ENCODE data around the gene MSANTD1.

Gene MSANTD1

GRCh38 chr4:3205995-3206394 lies 43.0 kb upstream of the MSANTD1 start:
- ATAC-seq = no peak
- TF ChIP-seq BACH2 (CRISPR knock-in tag; IDR thresholded peaks at IDR 0.05; ENCODE audit: borderline replicate concordance) (no peak), CREB5 (CRISPR knock-in tag; IDR thresholded peaks at IDR 0.05; ENCODE audit: low read depth) (no peak), ZFP3 (CRISPR knock-in tag; IDR thresholded peaks at IDR 0.05) (no peak), RARB (CRISPR knock-in tag; IDR thresholded peaks at IDR 0.05) (no peak), ZFP30 (CRISPR knock-in tag; IDR thresholded peaks at IDR 0.05) (no peak), TOX (CRISPR knock-in tag; IDR thresholded peaks at IDR 0.05; ENCODE audit: borderline replicate concordance) (no peak), TCF4 (CRISPR knock-in tag; IDR thresholded peaks at IDR 0.05; ENCODE audit: borderline replicate concordance) (no peak), ZNF565 (CRISPR knock-in tag; conservative IDR thresholded peaks at IDR 0.05; ENCODE audit: low read depth) (no peak), SNAI2 (CRISPR knock-in tag; IDR thresholded peaks at IDR 0.05) (no peak), ARNTL (CRISPR knock-in tag; IDR thresholded peaks at IDR 0.05; ENCODE audit: borderline replicate concordance, low read depth) (no peak), ESRRG (CRISPR knock-in tag; IDR thresholded peaks at IDR 0.05) (no peak), PATZ1 (CRISPR knock-in tag; IDR thresholded peaks at IDR 0.05; ENCODE audit: borderline replicate concordance) (no peak)

GRCh38 chr4:3206439-3207100 lies 42.4 kb upstream of the MSANTD1 start:
- no peak for ATAC-seq
- TF ChIP-seq ZFP30 (CRISPR knock-in tag; IDR thresholded peaks at IDR 0.05) = no peak
- TF ChIP-seq ISL1 (CRISPR knock-in tag; IDR thresholded peaks at IDR 0.05) = no peak
- TF ChIP-seq SNAI2 (CRISPR knock-in tag; IDR thresholded peaks at IDR 0.05) = no peak
- TF ChIP-seq ZC3H10 (CRISPR knock-in tag; IDR thresholded peaks at IDR 0.05) = no peak
- no peak for TF ChIP-seq BACH2 (CRISPR knock-in tag; IDR thresholded peaks at IDR 0.05; ENCODE audit: borderline replicate concordance)
- no peak for TF ChIP-seq TCF4 (CRISPR knock-in tag; IDR thresholded peaks at IDR 0.05; ENCODE audit: borderline replicate concordance)
- TF ChIP-seq ZNF565 (CRISPR knock-in tag; conservative IDR thresholded peaks at IDR 0.05; ENCODE audit: low read depth) = no peak
- TF ChIP-seq OSR1 (CRISPR knock-in tag; IDR thresholded peaks at IDR 0.05) = no peak
- no peak for TF ChIP-seq ZNF70 (CRISPR knock-in tag; IDR thresholded peaks at IDR 0.05)
- TF ChIP-seq ARNTL (CRISPR knock-in tag; IDR thresholded peaks at IDR 0.05; ENCODE audit: borderline replicate concordance, low read depth) = no peak
- no peak for TF ChIP-seq RARB (CRISPR knock-in tag; IDR thresholded peaks at IDR 0.05)
- no peak for TF ChIP-seq PPARA (CRISPR knock-in tag; IDR thresholded peaks at IDR 0.05; ENCODE audit: borderline replicate concordance)
- no peak for TF ChIP-seq ESRRG (CRISPR knock-in tag; IDR thresholded peaks at IDR 0.05)

- peak; percentile 53; the same call in 1 of the 3 replicates for ATAC-seq
- no peak for TF ChIP-seq PATZ1 (CRISPR knock-in tag; IDR thresholded peaks at IDR 0.05; ENCODE audit: borderline replicate concordance)
- TF ChIP-seq ZC3H10 (CRISPR knock-in tag; IDR thresholded peaks at IDR 0.05) = no peak
- no peak for TF ChIP-seq ZNF70 (CRISPR knock-in tag; IDR thresholded peaks at IDR 0.05)
- no peak for TF ChIP-seq ZFP3 (CRISPR knock-in tag; IDR thresholded peaks at IDR 0.05)
- no peak for TF ChIP-seq ZNF565 (CRISPR knock-in tag; conservative IDR thresholded peaks at IDR 0.05; ENCODE audit: low read depth)
- TF ChIP-seq TCF4 (CRISPR knock-in tag; IDR thresholded peaks at IDR 0.05; ENCODE audit: borderline replicate concordance) = peak; percentile 18; the same call in 1 of the 2 replicates
- no peak for TF ChIP-seq CSDC2 (CRISPR knock-in tag; IDR thresholded peaks at IDR 0.05)
- TF ChIP-seq POU6F1 (CRISPR knock-in tag; IDR thresholded peaks at IDR 0.05; ENCODE audit: borderline replicate concordance, low read depth) = no peak
- TF ChIP-seq SNAI2 (CRISPR knock-in tag; IDR thresholded peaks at IDR 0.05) = no peak
- TF ChIP-seq BACH2 (CRISPR knock-in tag; IDR thresholded peaks at IDR 0.05; ENCODE audit: borderline replicate concordance) = no peak
- 0 out of 2 replicates have a peak, but pooled peaks have one; percentile 30 for TF ChIP-seq TSHZ2 (CRISPR knock-in tag; IDR thresholded peaks at IDR 0.05)
- TF ChIP-seq ISL1 (CRISPR knock-in tag; IDR thresholded peaks at IDR 0.05) = peak; percentile 44
- no peak for TF ChIP-seq ARNTL (CRISPR knock-in tag; IDR thresholded peaks at IDR 0.05; ENCODE audit: borderline replicate concordance, low read depth)
- TF ChIP-seq RARB (CRISPR knock-in tag; IDR thresholded peaks at IDR 0.05) = no peak
- no peak for TF ChIP-seq ESRRG (CRISPR knock-in tag; IDR thresholded peaks at IDR 0.05)
Observed at GRCh38 chr4:3207531-3208037, 41.4 kb upstream of the MSANTD1 start.

Measured in SK-N-SH treated with all-trans-retinoic acid at 6 μM for 48 hours (cell line).